Subcutaneous adipose tissue (tissue), 4 donors: ENCODE results near the gene PNLIPRP1. TPM values are rescaled to one million over a fixed set of nuclear protein-coding genes. Genes with fewer than 3 reads are reported as not detected.

ENCODE experiments used
- CTCF ChIP-seq: fragments of 450-650 bp; IDR thresholded peaks from one replicate; pipeline ENCODE4 v1.5.1; 2016; ENCODE audit warnings: low read depth, mild to moderate bottlenecking, control low read depth, antibody characterized with exemption, moderate library complexity
- total RNA-seq, 4 donors: library from RNA; depleted of rRNA; stranded (reverse); fragments of >200 nt; gene quantifications; one replicate each; pipeline ENCODE4 v1.1.0, GENCODE V29; 2016

The PNLIPRP1 gene
- total RNA-seq, 4 donors from 2014 or later: not detected

- no peak for TF ChIP-seq CTCF
Observed at GRCh38 chr10:116588995-116589394, 1.8 kb upstream of the PNLIPRP1 start.

GRCh38 chr10:116589926-116590325, 833 bp upstream of the PNLIPRP1 start:
- no peak for TF ChIP-seq CTCF

GRCh38 chr10:116593139-116593740, 2.5 kb downstream of the PNLIPRP1 start:
- TF ChIP-seq CTCF: no peak

- TF ChIP-seq CTCF: no peak
Observed at GRCh38 chr10:116594525-116595035, 3.8 kb downstream of the PNLIPRP1 start.

- no peak for TF ChIP-seq CTCF
Observed at GRCh38 chr10:116596062-116596461, 5.3 kb downstream of the PNLIPRP1 start.

GRCh38 chr10:116597543-116597942, 6.8 kb downstream of the PNLIPRP1 start:
- no peak for TF ChIP-seq CTCF

- no peak for TF ChIP-seq CTCF
Observed at GRCh38 chr10:116598329-116598728, 7.6 kb downstream of the PNLIPRP1 start.
